Caki2 (cell line): ENCODE measurements around the gene ADD2. TPM values are rescaled to one million over a fixed set of nuclear protein-coding genes. Genes with fewer than 3 reads are reported as not detected.

Source experiments
- DNase-seq: peaks from one replicate; pipeline ENCODE4 v3.0.0-alpha.2; 2015; ENCODE audit warnings: low read depth
- in situ Hi-C: cut with HindIII; loops from 2 replicates; pipeline ENCODE4 v1.10.0; 2016; ENCODE audit warnings: low sequenced_read_pairs, low pct_unique_long_range_greater_than_20kb, mixed read lengths
- total RNA-seq: library from RNA; depleted of rRNA; stranded (reverse); fragments of >200 nt; shearing (Covaris generic); gene quantifications from 2 replicates; pipeline ENCODE4 v1.2.3, GENCODE V29; 2014; ENCODE audit warnings: low replicate concordance

The ADD2 gene
- total RNA-seq, 1 experiment from 2014 or later = 3.8 TPM

- DNase-seq = no peak
- in situ Hi-C loops = no loop called here
Measured at GRCh38 chr2:70732766-70733645, 35.0 kb downstream of the ADD2 start.

DNA sequence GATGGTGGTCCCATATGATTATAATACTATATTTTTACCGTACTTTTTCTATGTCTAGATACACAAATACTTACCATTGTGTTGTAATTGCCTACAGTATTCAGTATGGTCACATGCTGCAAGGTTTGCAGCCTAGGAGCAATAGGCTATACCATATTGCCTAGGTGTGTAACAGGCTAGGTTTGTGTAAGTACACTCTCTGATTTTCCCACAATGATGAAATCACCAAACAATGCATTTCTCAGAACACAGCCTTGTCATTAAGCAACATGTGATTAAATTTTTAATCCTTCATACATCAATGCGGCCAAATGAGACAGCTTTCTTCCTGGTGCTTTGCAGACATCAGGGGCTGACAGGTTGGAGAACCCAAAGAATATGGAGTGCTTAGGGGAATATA, 37.3 kb downstream of the ADD2 start:
- in situ Hi-C loops = no loop called here

DNA sequence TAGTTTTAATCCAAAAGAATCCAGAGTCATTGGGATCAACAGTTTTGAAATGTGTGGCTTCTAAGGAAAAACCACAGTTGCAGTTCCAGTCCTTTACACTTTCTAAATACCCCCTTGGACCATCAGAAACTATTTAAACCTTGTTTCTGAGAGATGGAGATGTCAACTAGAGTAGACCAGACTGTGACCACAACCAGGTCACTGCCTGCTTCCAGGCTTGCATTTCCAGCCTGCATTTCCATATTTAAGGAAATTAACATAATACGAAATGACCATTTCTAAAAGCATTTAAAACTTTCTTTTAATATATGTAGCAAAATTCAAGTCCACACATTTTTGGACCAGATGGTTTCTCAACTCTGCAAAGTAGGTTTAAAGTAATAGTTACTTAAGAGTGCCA, 38.4 kb downstream of the ADD2 start:
- in situ Hi-C loops = no loop called here
- DNase-seq = no peak

More for the DNA sequence above, 37.3 kb downstream of the ADD2 start:
- DNase-seq = no peak

- DNase-seq = no peak
- in situ Hi-C loops = no loop called here
Measured at GRCh38 chr2:70728128-70728527, 39.9 kb downstream of the ADD2 start.

DNA sequence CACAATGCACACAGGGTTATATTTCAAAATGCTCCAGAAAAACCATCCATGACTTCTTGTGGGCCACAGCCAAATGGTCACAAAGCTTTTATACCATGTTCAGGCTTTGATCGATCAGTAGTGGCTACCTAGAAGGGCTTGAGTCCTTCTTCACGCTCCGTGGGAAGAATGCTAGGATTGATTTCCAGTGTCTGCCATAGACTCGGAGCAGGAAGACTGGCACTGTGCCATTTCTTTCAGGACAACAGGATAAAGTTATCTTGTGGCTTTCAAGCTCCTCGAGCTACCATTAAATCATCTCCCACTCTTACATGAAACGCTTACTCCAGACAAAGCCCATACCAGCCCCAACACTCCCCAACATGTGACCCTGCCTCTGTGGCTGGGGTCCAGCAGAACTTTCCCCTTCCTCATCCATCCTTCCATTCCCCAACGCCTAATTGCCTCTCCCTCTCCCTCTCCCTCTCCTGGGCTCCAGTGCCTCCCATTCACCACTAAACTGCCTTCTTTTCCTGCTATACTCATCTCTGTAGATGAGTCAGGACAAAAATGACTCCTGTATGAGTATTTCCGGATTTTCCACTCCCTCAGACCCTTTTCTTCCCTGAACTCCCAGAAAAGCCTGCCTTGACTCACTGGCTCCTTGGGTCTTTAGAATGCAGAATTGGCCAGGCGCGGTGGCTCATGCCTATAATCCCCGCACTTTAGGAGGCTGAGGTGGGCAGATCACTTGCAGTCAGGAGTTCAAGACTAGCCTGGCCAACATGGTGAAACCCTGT, 40.9 kb downstream of the ADD2 start:
- DNase-seq = no peak
- in situ Hi-C loops = no loop called here

GRCh38 chr2:70725505-70725904, 42.5 kb downstream of the ADD2 start:
- no peak for DNase-seq
- in situ Hi-C loops = no loop called here

DNA sequence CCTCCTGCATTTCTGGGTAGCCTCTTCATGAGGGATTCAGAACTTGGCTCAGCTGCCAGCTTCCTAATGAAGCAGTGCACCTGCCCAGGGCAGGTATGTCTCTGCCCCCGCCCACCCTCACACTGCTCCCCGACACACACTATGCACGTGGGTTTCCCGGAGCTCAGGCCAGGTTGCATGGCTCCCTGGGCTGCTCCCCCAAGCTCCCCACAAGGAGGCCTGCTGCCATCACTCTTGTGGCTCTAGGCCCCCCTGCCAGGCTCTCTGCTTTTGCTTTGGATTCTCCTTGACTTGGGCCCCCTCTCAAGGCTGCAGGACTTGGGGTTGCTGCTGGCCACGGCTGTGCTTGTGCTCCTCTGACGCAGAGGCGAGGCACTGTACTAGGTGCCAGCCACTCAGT, 43.6 kb downstream of the ADD2 start:
- no peak for DNase-seq
- in situ Hi-C loops = no loop called here

GRCh38 chr2:70723286-70723885, 44.6 kb downstream of the ADD2 start:
- DNase-seq = no peak

GRCh38 chr2:70720124-70720523, 47.9 kb downstream of the ADD2 start:
- in situ Hi-C loops = no loop called here
- no peak for DNase-seq

More at GRCh38 chr2:70723286-70723885, 44.6 kb downstream of the ADD2 start:
- in situ Hi-C loops = no loop called here

- in situ Hi-C loops = no loop called here
- no peak for DNase-seq
Measured at GRCh38 chr2:70719231-70719630, 48.8 kb downstream of the ADD2 start.

- DNase-seq = no peak
- in situ Hi-C loops = no loop called here
Measured at GRCh38 chr2:70718736-70719135, 49.3 kb downstream of the ADD2 start.

DNA sequence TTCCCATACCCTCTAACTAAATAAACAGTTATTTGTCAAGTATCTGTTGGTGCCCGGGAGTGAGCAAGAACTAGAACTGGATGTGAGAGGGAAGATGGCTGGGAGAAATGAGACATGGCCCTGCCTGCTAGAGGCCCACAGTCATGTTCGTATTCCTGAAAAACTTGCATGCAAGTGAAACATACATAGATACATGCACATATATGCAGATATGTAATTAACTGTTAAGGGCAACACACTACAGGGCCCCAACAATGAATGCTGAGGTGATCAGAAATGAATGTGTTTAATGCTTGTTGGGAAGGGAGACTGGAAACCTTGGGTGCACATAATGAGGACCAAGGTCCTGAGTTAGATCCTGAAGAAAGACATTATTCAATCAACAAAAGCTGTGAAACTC, 49.8 kb downstream of the ADD2 start:
- in situ Hi-C loops = no loop called here
- no peak for DNase-seq

GRCh38 chr2:70717431-70718038, 50.5 kb downstream of the ADD2 start:
- DNase-seq = no peak
- in situ Hi-C loops = no loop called here

GRCh38 chr2:70716951-70717350, 51.0 kb downstream of the ADD2 start:
- in situ Hi-C loops = no loop called here
- no peak for DNase-seq

- no peak for DNase-seq
- in situ Hi-C loops = no loop called here
Measured at GRCh38 chr2:70716131-70716743, 51.8 kb downstream of the ADD2 start.

DNA sequence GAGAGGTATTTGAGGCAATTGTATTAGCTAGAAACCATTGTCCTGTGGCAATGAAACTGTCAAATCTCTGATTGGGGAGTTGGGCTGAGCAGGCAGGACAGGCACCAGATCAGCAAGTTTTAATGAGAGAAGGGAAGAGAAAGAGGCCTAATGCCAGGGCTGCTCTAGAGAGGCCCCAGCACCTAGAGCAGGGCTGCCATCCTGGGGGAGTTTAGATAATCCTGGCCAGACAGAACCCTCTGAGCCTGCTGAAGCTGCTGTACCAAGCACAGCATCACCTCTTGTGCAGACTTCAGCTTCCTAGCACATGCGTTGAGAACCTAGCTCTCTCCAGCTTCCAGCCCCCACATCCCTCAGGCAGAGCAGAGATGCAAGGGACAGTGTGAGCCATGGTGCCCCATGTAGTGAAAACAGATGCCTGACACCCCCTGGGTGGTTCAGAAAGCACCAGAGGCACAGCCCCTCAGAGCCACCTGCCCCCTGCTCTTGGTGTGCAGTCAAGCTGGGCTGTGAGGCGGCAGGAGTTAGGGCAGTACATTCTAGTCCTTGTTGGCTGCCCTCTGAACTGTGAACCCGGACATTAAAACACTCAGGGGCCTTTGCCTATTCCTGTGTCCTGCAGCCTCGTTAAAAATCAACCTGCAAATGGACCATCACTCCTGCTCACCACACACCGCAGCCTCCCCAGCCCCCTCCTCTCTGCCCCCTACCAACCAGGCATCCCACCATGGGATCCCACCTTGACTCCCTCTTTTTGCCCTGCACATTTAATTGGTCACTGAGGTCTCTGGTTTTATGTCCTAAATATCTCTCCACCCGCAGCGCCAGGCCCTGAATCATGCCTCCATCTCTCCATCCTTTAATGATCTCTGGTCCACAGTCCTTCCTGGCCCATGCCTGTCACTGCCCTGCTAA, 52.7 kb downstream of the ADD2 start:
- in situ Hi-C loops = no loop called here
- DNase-seq = no peak

- in situ Hi-C loops = no loop called here
- DNase-seq = no peak
Measured at GRCh38 chr2:70714141-70714905, 53.7 kb downstream of the ADD2 start.
